Smooth muscle cell (in vitro differentiated cells): ENCODE measurements around the gene RNASEH2B. TPM values are rescaled to one million over a fixed set of nuclear protein-coding genes. Genes with fewer than 3 reads are reported as not detected.

Source experiments
- DNase-seq: peaks from one replicate; lab custom pipeline; 2025; ENCODE audit not compliant: unreplicated experiment; lab: John Stamatoyannopoulos, UW
- H2AFZ ChIP-seq: fragments of 200-600 bp; sonication (generic); 2 replicates; pipeline ENCODE4 v1.6.0; 2016; ENCODE audit warnings: antibody characterized with exemption, low read depth, mild to moderate bottlenecking
- H3F3A ChIP-seq: fragments of 200-600 bp; sonication (generic); 2 replicates; pipeline ENCODE4 v1.6.0; 2017; ENCODE audit warnings: antibody characterized with exemption, low read depth
- H3K27ac ChIP-seq: fragments of 200-600 bp; sonication (generic); 2 replicates; pipeline ENCODE4 v1.5.1; 2016; ENCODE audit warnings: low read depth, mild to moderate bottlenecking
- H3K27me3 ChIP-seq: fragments of 200-600 bp; sonication (generic); 2 replicates; pipeline ENCODE4 v1.6.1; 2016; ENCODE audit warnings: low read depth, mild to moderate bottlenecking
- H3K36me3 ChIP-seq: fragments of 200-600 bp; sonication (generic); 2 replicates; pipeline ENCODE4 v1.5.1; 2016; ENCODE audit warnings: low read depth
- H3K4me1 ChIP-seq: fragments of 200-600 bp; sonication (generic); 2 replicates; pipeline ENCODE4 v1.5.1; 2016; ENCODE audit warnings: low read depth
- H3K4me2 ChIP-seq: fragments of 200-600 bp; sonication (generic); 2 replicates; pipeline ENCODE4 v1.6.0; 2016; ENCODE audit warnings: mild to moderate bottlenecking
- H3K4me3 ChIP-seq: fragments of 200-600 bp; sonication (generic); 2 replicates; pipeline ENCODE4 v1.5.1; 2016; ENCODE audit warnings: mild to moderate bottlenecking
- H3K79me2 ChIP-seq: fragments of 200-600 bp; sonication (generic); 2 replicates; pipeline ENCODE4 v1.6.0; 2016; ENCODE audit warnings: low read depth, mild to moderate bottlenecking
- H3K9ac ChIP-seq: fragments of 200-600 bp; sonication (generic); 2 replicates; pipeline ENCODE4 v1.6.0; 2016; ENCODE audit warnings: low read depth
- H3K9me3 ChIP-seq: fragments of 200-600 bp; sonication (generic); replicated peaks from 2 replicates; pipeline ENCODE4 v1.5.1; 2016; ENCODE audit warnings: low read depth
- H4K20me1 ChIP-seq: fragments of 200-600 bp; sonication (generic); 2 replicates; pipeline ENCODE4 v1.6.0; 2016; ENCODE audit warnings: low read depth
- WGBS: methylation state at CpG from one replicate; pipeline ENCODE4 v1.1.7; 2016; ENCODE audit warnings: low lambda C conversion rate; 5-methylcytosine and 5-hydroxymethylcytosine counted together
- polyA plus RNA-seq: library from polyadenylated mRNA; unstranded; fragments of >200 nt; fragmentation: Nextera tagmentation; extraction: Ambion mirVana; gene quantifications from 2 replicates; pipeline ENCODE4 v1.2.1, GENCODE V29; 2016
- total RNA-seq: library from RNA; depleted of rRNA; stranded (reverse); fragments of >200 nt; gene quantifications from 2 replicates; pipeline ENCODE4 v1.2.3, GENCODE V29; 2014
- TF ChIP-seq, protein P1 (sequence below): fragments of 200-600 bp; sonication (generic); IDR thresholded peaks from 2 replicates; pipeline ENCODE4 v1.5.1; 2017; ENCODE audit warnings: borderline replicate concordance, mild to moderate bottlenecking, antibody characterized with exemption; ENCODE audit not compliant: insufficient read depth, poor library complexity, severe bottlenecking

Gene RNASEH2B
- total and polyA plus RNA-seq, 2 experiments from 2014 or later = 16.1 to 18.9 TPM

DNA sequence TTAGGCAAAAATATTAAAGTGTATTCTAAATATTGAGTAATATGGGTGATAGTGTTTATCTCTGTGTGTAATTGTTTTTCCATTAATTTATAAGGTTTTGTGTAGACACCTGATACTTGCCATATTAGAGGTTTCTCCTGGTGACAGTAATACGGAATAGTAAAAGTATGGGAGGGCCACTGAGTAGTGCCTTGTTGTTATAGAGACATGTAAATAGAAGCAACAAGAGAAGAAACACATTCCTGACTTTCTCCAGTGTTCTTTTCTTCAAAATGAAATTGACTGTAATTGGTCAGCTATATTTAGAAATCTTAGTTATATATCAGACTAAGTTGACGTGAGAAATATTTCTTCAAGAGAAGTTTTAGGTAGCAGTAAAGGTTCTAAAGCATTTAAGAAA lies 18.5 kb downstream of the RNASEH2B start:
- H3K4me2 ChIP-seq = no peak overlapping the region

DNA sequence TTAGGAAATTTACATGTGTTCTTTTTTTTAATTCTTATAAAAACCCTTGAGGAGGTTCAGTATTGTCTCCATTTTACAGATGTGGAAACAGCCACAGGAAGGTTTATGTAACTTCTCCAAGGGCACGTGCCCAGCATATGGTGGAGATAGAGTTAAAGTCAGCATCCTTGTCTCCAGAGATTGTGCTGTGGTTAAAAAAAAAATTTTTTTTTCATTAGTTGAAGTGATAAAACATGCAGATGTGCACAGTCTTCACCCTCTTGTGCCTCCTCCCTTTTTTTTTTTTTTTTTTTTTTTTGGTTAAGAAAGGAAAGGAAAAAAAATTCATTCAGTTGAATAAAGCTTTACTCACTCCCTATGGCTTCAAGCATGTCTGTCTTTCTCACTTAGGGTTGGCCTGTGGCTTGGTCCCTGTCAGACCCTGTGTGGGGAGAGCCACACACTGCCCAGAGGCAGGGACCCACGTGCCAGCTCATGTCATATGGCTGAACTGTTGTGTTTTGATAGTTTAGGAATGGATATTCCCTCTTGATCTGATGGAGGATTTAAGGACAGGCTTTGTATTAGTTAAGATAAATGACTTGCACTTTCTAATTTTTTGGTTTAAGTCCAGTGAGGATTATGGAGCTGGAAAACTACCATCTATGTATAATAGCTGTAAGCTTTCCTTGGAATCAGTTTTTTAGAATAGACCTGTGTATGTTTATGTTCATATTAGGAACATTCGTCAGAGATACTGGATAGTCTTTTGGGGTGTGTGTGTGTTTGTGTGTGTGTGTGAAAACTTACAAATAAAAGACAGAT lies 19.3 kb downstream of the RNASEH2B start:
- H3K4me3 ChIP-seq = no peak overlapping the region
- no peaks in the 10 kb centered on the region for H3K4me1 ChIP-seq
- no peaks in the 10 kb centered on the region for H3F3A ChIP-seq
- no peak overlapping the region for H3K27ac ChIP-seq
- peaks cover 3% of the 10 kb centered on the region for H4K20me1 ChIP-seq
- no peak overlapping the region for H3K4me2 ChIP-seq
- no peaks in the 10 kb centered on the region for H3K27me3 ChIP-seq
- no peak for DNase-seq
- peaks cover 15% of the 10 kb centered on the region for H3K9me3 ChIP-seq
- no peak overlapping the region for H2AFZ ChIP-seq
- 86% methylated on average over 3 of the region's 3 CpGs for WGBS
- TF ChIP-seq, protein P1, sequence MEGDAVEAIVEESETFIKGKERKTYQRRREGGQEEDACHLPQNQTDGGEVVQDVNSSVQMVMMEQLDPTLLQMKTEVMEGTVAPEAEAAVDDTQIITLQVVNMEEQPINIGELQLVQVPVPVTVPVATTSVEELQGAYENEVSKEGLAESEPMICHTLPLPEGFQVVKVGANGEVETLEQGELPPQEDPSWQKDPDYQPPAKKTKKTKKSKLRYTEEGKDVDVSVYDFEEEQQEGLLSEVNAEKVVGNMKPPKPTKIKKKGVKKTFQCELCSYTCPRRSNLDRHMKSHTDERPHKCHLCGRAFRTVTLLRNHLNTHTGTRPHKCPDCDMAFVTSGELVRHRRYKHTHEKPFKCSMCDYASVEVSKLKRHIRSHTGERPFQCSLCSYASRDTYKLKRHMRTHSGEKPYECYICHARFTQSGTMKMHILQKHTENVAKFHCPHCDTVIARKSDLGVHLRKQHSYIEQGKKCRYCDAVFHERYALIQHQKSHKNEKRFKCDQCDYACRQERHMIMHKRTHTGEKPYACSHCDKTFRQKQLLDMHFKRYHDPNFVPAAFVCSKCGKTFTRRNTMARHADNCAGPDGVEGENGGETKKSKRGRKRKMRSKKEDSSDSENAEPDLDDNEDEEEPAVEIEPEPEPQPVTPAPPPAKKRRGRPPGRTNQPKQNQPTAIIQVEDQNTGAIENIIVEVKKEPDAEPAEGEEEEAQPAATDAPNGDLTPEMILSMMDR = no peak
- H3K79me2 ChIP-seq = peaks cover 10% of the 10 kb centered on the region
- no peaks in the 10 kb centered on the region for H3K36me3 ChIP-seq
- H3K9ac ChIP-seq = no peak overlapping the region

More for the DNA sequence above, 18.5 kb downstream of the RNASEH2B start:
- no peak overlapping the region for H3K27ac ChIP-seq
- 88% methylated on average over 2 of the region's 2 CpGs for WGBS
- no peak overlapping the region for H2AFZ ChIP-seq
- DNase-seq = no peak
- H3K9ac ChIP-seq = no peak overlapping the region
- TF ChIP-seq, protein P1 = no peak
- H3K9me3 ChIP-seq = peaks cover 22% of the 10 kb centered on the region
- H3K27me3 ChIP-seq = no peaks in the 10 kb centered on the region
- H3K79me2 ChIP-seq = peaks cover 10% of the 10 kb centered on the region
- no peaks in the 10 kb centered on the region for H3F3A ChIP-seq
- no peaks in the 10 kb centered on the region for H3K4me1 ChIP-seq
- H3K36me3 ChIP-seq = peaks cover 1% of the 10 kb centered on the region
- no peak overlapping the region for H3K4me3 ChIP-seq
- peaks cover 3% of the 10 kb centered on the region for H4K20me1 ChIP-seq

DNA sequence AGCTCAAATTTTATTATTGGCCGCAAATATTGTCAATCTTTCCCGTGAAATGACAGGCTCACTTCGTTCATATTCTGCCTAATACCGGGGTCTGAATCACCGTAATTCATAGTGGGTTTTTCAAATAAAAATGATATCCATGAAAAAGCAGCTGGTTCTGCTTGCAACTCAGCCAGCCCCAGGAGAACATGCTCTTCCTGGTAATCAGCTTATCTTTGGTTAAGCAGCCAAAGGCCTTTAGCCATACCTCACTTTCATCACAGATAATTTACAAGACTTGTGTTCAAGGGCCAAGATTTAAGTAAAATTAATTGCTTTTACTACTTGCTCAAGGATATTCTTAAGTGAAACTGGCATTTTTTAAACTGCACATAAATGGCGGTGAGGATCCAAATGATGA lies 22.5 kb downstream of the RNASEH2B start:
- no peak for DNase-seq
- 94% methylated on average over 6 of the region's 6 CpGs for WGBS

More for the DNA sequence above, 22.5 kb downstream of the RNASEH2B start:
- Histone ChIP-seq H3K79me2 (peaks cover 4% of the 10 kb centered on the region), H3K9ac (no peak overlapping the region), H4K20me1 (peaks cover 3% of the 10 kb centered on the region), H3K4me1 (no peaks in the 10 kb centered on the region), H3K36me3 (no peaks in the 10 kb centered on the region), H2AFZ (no peak overlapping the region), H3K4me2 (no peak overlapping the region), H3K27me3 (no peaks in the 10 kb centered on the region), H3F3A (no peaks in the 10 kb centered on the region), H3K4me3 (no peak overlapping the region), H3K9me3 (no peaks in the 10 kb centered on the region), H3K27ac (no peak overlapping the region)
- TF ChIP-seq, protein P1 = no peak
